Caco-2 (cell line): ENCODE results near the gene DDHD1. TPM values are rescaled to one million over a fixed set of nuclear protein-coding genes. Genes with fewer than 3 reads are reported as not detected.

ENCODE experiments used
- BruUV-seq: library from RNA; stranded (reverse); fragments of 400-500 nt; replicated peaks from 2 replicates; lab custom pipeline; 2021; lab: Mats Ljungman, UMichigan
- CTCF ChIA-PET: fragments of 300-600 bp; sonication (Branson Sonifier 250); formaldehyde crosslinking; loops from one replicate; lab custom pipeline; 2022; ENCODE audit warnings: antibody characterized with exemption; lab: Charles Lee
- POLR2A ChIA-PET: fragments of 300-600 bp; sonication (Branson Sonifier 250); formaldehyde crosslinking; loops from one replicate; lab custom pipeline; 2022; ENCODE audit warnings: antibody characterized with exemption; lab: Charles Lee
- DNase-seq, 2 experiments: peaks; one replicate each; pipeline versions ENCODE4 v3.0.0 to v3.0.0-alpha.2; 2020 to 2022
- H3K27me3 ChIP-seq: replicated peaks from 2 replicates; pipeline ENCODE4 v1.6.0; 2011; ENCODE audit warnings: low read length; ENCODE audit not compliant: control insufficient read depth, insufficient read depth
- H3K36me3 ChIP-seq: 2 replicates; pipeline ENCODE4 v1.5.1; 2011; ENCODE audit warnings: low read length; ENCODE audit not compliant: control insufficient read depth, insufficient read depth
- H3K4me1 ChIP-seq: fragments of 250-450 bp; sonication (Bioruptor Pico); 2 replicates; pipeline ENCODE4 v1.5.1; 2020; ENCODE audit warnings: mild to moderate bottlenecking
- H3K4me3 ChIP-seq: 2 replicates; pipeline ENCODE4 v1.5.1; 2011; ENCODE audit warnings: low read depth, mild to moderate bottlenecking, control low read depth, low read length
- H3K9me3 ChIP-seq: fragments of 250-450 bp; sonication (Bioruptor Pico); 2 replicates; pipeline ENCODE4 v1.5.1; 2020; ENCODE audit warnings: mild to moderate bottlenecking, moderate library complexity
- H3K27ac Mint-ChIP-seq: one replicate; pipeline ENCODE4 v1.8.0; 2022; ENCODE audit warnings: mixed read lengths; ENCODE audit not compliant: unreplicated experiment
- H3K27me3 Mint-ChIP-seq: one replicate; pipeline ENCODE4 v1.8.0; 2022; ENCODE audit warnings: mixed read lengths; ENCODE audit not compliant: insufficient read depth, unreplicated experiment
- H3K36me3 Mint-ChIP-seq: one replicate; pipeline ENCODE4 v1.8.0; 2022; ENCODE audit warnings: mild to moderate bottlenecking, mixed read lengths; ENCODE audit not compliant: insufficient read depth, unreplicated experiment
- H3K4me1 Mint-ChIP-seq: one replicate; pipeline ENCODE4 v1.8.0; 2022; ENCODE audit warnings: low read depth, mixed read lengths; ENCODE audit not compliant: unreplicated experiment
- H3K4me3 Mint-ChIP-seq: one replicate; pipeline ENCODE4 v1.8.0; 2022; ENCODE audit warnings: mild to moderate bottlenecking, moderate library complexity, mixed read lengths; ENCODE audit not compliant: unreplicated experiment
- H3K9me3 Mint-ChIP-seq: one replicate; pipeline ENCODE4 v1.8.0; 2022; ENCODE audit warnings: mixed read lengths; ENCODE audit not compliant: unreplicated experiment
- CTCF ChIP-seq, 2 experiments: fragments of 200-600 bp in 1 of 2; IDR thresholded peaks; 1 replicate in 1 of 2; 2 replicates in 1 of 2; pipeline versions ENCODE4 v1.5.1 to v1.8.0; 2011 to 2022; ENCODE audit warnings: antibody characterized with exemption in 1 of 2, control low read depth in 1 of 2, inconsistent platforms in 1 of 2, low read depth in 1 of 2, low read length in 1 of 2, mild to moderate bottlenecking in 1 of 2, moderate library complexity in 1 of 2; ENCODE audit not compliant: insufficient read depth in 1 of 2, severe bottlenecking in 1 of 2, unreplicated experiment in 1 of 2
- intact Hi-C: fragments of 100-400 bp; cut with micrococcal nuclease; formaldehyde crosslinking; loops from one replicate; pipeline ENCODE4 v1.10.0; 2022; ENCODE audit not compliant: unreplicated experiment
- total RNA-seq: library from RNA; stranded (reverse); gene quantifications from 2 replicates; pipeline ENCODE4 v1.2.3, GENCODE V29; 2022

The DDHD1 gene
- total RNA-seq, 1 experiment from 2014 or later, result 8.8 TPM

- no peak for TF ChIP-seq CTCF (IDR thresholded peaks at IDR 0.05; ENCODE audit: insufficient read depth in 1 of 2, low read depth in 1 of 2, low read length in 1 of 2, severe bottlenecking in 1 of 2, unreplicated experiment in 1 of 2)
- H3K9me3 ChIP-seq, result no peaks in the 10 kb centered on the region
- no TSS peak for BruUV-seq
- H3K27me3 ChIP-seq, result no peaks in the 10 kb centered on the region
- DNase-seq, result no peak
- no peaks in the 10 kb centered on the region for H3K36me3 ChIP-seq
- H3K4me3 ChIP-seq, result no peak overlapping the region
- intact Hi-C loops, result no loop called here
- no peaks in the 10 kb centered on the region for H3K4me1 ChIP-seq
- ChIA-PET POLR2A (no interaction called here), CTCF (no interaction called here)
- H3K27me3 Mint-ChIP-seq, result no peaks in the 10 kb centered on the region
- no peaks in the 10 kb centered on the region for H3K36me3 Mint-ChIP-seq
- H3K9me3 Mint-ChIP-seq, result no peaks in the 10 kb centered on the region
- no peak overlapping the region for H3K4me3 Mint-ChIP-seq
- H3K27ac Mint-ChIP-seq, result no peak overlapping the region
- H3K4me1 Mint-ChIP-seq, result no peaks in the 10 kb centered on the region
Measured at GRCh38 chr14:53038629-53039028, 114.5 kb downstream of the DDHD1 start.

DNA sequence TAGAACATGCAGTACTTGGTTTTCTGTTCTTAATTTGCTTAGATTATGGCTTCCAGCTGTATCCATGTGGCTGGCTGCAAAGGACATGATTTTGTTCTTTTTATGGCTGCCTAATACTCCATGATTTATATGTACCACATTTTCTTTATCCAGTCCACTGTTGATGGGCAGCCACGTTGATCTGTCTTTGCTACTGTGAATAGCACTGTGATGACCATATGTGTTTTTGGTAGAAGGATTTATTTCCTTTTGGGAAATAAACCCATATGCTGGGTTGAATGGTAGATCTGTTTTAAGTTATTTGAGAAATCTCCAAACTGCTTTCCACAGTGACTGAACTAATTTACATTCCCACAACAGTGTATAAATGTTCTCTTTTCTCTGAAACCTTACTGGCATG, 116.1 kb downstream of the DDHD1 start:
- no peak for TF ChIP-seq CTCF (IDR thresholded peaks at IDR 0.05; ENCODE audit: insufficient read depth in 1 of 2, low read depth in 1 of 2, low read length in 1 of 2, severe bottlenecking in 1 of 2, unreplicated experiment in 1 of 2)
- no peak overlapping the region for H3K4me3 ChIP-seq
- no peak for DNase-seq
- BruUV-seq, result no TSS peak
- no peaks in the 10 kb centered on the region for H3K27me3 ChIP-seq
- Mint-ChIP-seq H3K9me3 (no peaks in the 10 kb centered on the region), H3K27me3 (no peaks in the 10 kb centered on the region), H3K4me3 (no peak overlapping the region), H3K27ac (no peak overlapping the region), H3K36me3 (no peaks in the 10 kb centered on the region), H3K4me1 (peaks cover 6% of the 10 kb centered on the region)
- H3K36me3 ChIP-seq, result no peaks in the 10 kb centered on the region
- ChIA-PET CTCF (no interaction called here), POLR2A (no interaction called here)
- intact Hi-C loops, result no loop called here
- H3K9me3 ChIP-seq, result no peaks in the 10 kb centered on the region
- H3K4me1 ChIP-seq, result peaks cover 10% of the 10 kb centered on the region

- H3K9me3 Mint-ChIP-seq, result no peaks in the 10 kb centered on the region
- ChIA-PET CTCF (interaction anchor here (0.6 kb wide), 1 partner anchor 75 kb away, joined by 4 read pairs; no protein-coding TSS in a partner anchor), POLR2A (no interaction called here)
- no peaks in the 10 kb centered on the region for H3K36me3 Mint-ChIP-seq
- H3K27me3 Mint-ChIP-seq, result no peaks in the 10 kb centered on the region
- no peak overlapping the region for H3K4me3 ChIP-seq
- no peaks in the 10 kb centered on the region; the same call in 1 of the 2 replicates for H3K9me3 ChIP-seq
- H3K27ac Mint-ChIP-seq, result no peak overlapping the region
- H3K4me1 Mint-ChIP-seq, result peaks cover 6% of the 10 kb centered on the region
- no peak for DNase-seq
- TF ChIP-seq CTCF (IDR thresholded peaks at IDR 0.05; ENCODE audit: insufficient read depth in 1 of 2, low read depth in 1 of 2, low read length in 1 of 2, severe bottlenecking in 1 of 2, unreplicated experiment in 1 of 2), result no peak
- no peak overlapping the region for H3K4me3 Mint-ChIP-seq
- H3K27me3 ChIP-seq, result no peaks in the 10 kb centered on the region
- H3K4me1 ChIP-seq, result peaks cover 10% of the 10 kb centered on the region
- no TSS peak for BruUV-seq
- intact Hi-C loops, result no loop called here
- no peaks in the 10 kb centered on the region for H3K36me3 ChIP-seq
Measured at GRCh38 chr14:53035336-53036210, 117.5 kb downstream of the DDHD1 start.
